GM12878 (cell line): ENCODE results near the gene MRPL12. TPM values are rescaled to one million over a fixed set of nuclear protein-coding genes. Genes with fewer than 3 reads are reported as not detected.

ENCODE experiments used
- ATAC-seq: fragments of 200-7000 bp; cut with Tn5 transposase; 3 replicates; pipeline ENCODE4 v1.9.1; 2020; ENCODE audit warnings: mild to moderate bottlenecking, moderate library complexity
- BruUV-seq: library from RNA; stranded (reverse); fragments of 400-500 nt; replicated peaks from 2 replicates; lab custom pipeline; 2021; lab: Mats Ljungman, UMichigan
- CTCF ChIA-PET: fragments of 300-600 bp; sonication (Branson Sonifier 250); formaldehyde crosslinking; extraction: SDS; loops from one replicate; lab custom pipeline; 2021; ENCODE audit warnings: inconsistent platforms; lab: Yijun Ruan, JAX
- POLR2A ChIA-PET: fragments of 350-600 bp; formaldehyde crosslinking; extraction: SDS; loops from one replicate; lab custom pipeline; 2021; ENCODE audit warnings: inconsistent platforms; lab: Charles Lee
- RAD21 ChIA-PET: fragments of 300-600 bp; sonication (Branson Sonifier 250); formaldehyde crosslinking; loops from one replicate; lab custom pipeline; 2023; ENCODE audit warnings: antibody characterized with exemption; ENCODE audit not compliant: unreplicated experiment; lab: Charles Lee
- SMC1A ChIA-PET: fragments of 300-600 bp; sonication (Branson Sonifier 250); formaldehyde crosslinking; loops from one replicate; lab custom pipeline; 2023; ENCODE audit not compliant: unreplicated experiment, uncharacterized antibody; lab: Charles Lee
- DNase-seq: peaks from one replicate; pipeline ENCODE4 v3.0.0-alpha.2; 2011; ENCODE audit warnings: low read depth, low spot score
- FAIRE-seq: peaks from 3 replicates; lab custom pipeline; 2011; peaks lifted over from hg19 to GRCh38; lab: Jason Lieb, UNC
- H2AFZ ChIP-seq: 2 replicates; pipeline ENCODE4 v1.6.0; 2011; ENCODE audit warnings: low read depth, low read length, control low read depth; ENCODE audit not compliant: control insufficient read depth
- H3K27ac ChIP-seq: 2 replicates; pipeline ENCODE4 v1.5.1; 2011; ENCODE audit warnings: control low read depth; ENCODE audit not compliant: control insufficient read depth, insufficient read depth
- H3K27me3 ChIP-seq, 2 experiments: replicated peaks in 1 of 2; 2 replicates each; pipeline versions ENCODE4 v1.6.0 to v1.6.1; 2011; ENCODE audit warnings: low read length in 1 of 2; ENCODE audit not compliant: control insufficient read depth in 2 of 2, insufficient read depth in 2 of 2
- H3K36me3 ChIP-seq, 2 experiments: 2 replicates each; pipeline ENCODE4 v1.5.1; 2011; ENCODE audit warnings: low read length in 1 of 2; ENCODE audit not compliant: control insufficient read depth in 2 of 2, insufficient read depth in 2 of 2
- H3K4me1 ChIP-seq: 2 replicates; pipeline ENCODE4 v1.6.1; 2011; ENCODE audit warnings: mild to moderate bottlenecking, low read length, moderate library complexity, mixed read lengths; ENCODE audit not compliant: control insufficient read depth, insufficient read depth
- H3K4me2 ChIP-seq: 2 replicates; pipeline ENCODE4 v1.6.0; 2011; ENCODE audit warnings: control low read depth; ENCODE audit not compliant: control insufficient read depth, insufficient read depth
- H3K4me3 ChIP-seq: fragments of 200-600 bp; sonication (generic); 2 replicates; pipeline ENCODE4 v1.5.1; 2016
- H3K79me2 ChIP-seq: 2 replicates; pipeline ENCODE4 v1.6.0; 2011; ENCODE audit warnings: low read length; ENCODE audit not compliant: control insufficient read depth, insufficient read depth
- H3K9ac ChIP-seq: 2 replicates; pipeline ENCODE4 v1.8.0; 2011; ENCODE audit warnings: low read length, control low read depth, mixed read lengths; ENCODE audit not compliant: control insufficient read depth, insufficient read depth
- H3K9me3 ChIP-seq: replicated peaks from 3 replicates; pipeline ENCODE4 v1.5.1; 2011; ENCODE audit warnings: mild to moderate bottlenecking, low read length; ENCODE audit not compliant: control insufficient read depth, insufficient read depth
- H4K20me1 ChIP-seq: 2 replicates; pipeline ENCODE4 v1.6.0; 2011; ENCODE audit not compliant: control insufficient read depth, insufficient read depth
- CHD2 ChIP-seq: IDR thresholded peaks from 2 replicates; pipeline ENCODE4 v1.6.1; 2011; ENCODE audit warnings: low read depth, low read length, improper control_type of control experiment, borderline replicate concordance
- HDGF ChIP-seq: fragments of 450-650 bp; IDR thresholded peaks from 2 replicates; pipeline ENCODE4 v1.6.1; 2016; ENCODE audit warnings: antibody characterized with exemption
- NRF1 ChIP-seq: conservative IDR thresholded peaks from 2 replicates; pipeline ENCODE4 v1.6.1; 2011; ENCODE audit warnings: mild to moderate bottlenecking, low read depth, low read length, improper control_type of control experiment
- PAX8 ChIP-seq: fragments of 450-650 bp; IDR thresholded peaks from 2 replicates; pipeline ENCODE4 v1.6.1; 2017; ENCODE audit warnings: mild to moderate bottlenecking, moderate library complexity
- POLR2AphosphoS5 ChIP-seq: IDR thresholded peaks from 2 replicates; pipeline ENCODE4 v1.6.1; 2011; ENCODE audit warnings: mild to moderate bottlenecking, low read length, inconsistent platforms
- SP1 ChIP-seq: IDR thresholded peaks from one replicate; pipeline ENCODE4 v1.6.1; 2011; ENCODE audit warnings: low read depth, low read length
- SPI1 ChIP-seq: IDR thresholded peaks from 2 replicates; pipeline ENCODE4 v1.6.1; 2011; ENCODE audit warnings: low read depth, mild to moderate bottlenecking, low read length, moderate library complexity, borderline replicate concordance; ENCODE audit not compliant: insufficient read depth
- SREBF2 ChIP-seq: IDR thresholded peaks from 2 replicates; pipeline ENCODE4 v1.6.1; 2012; ENCODE audit warnings: mild to moderate bottlenecking, low read length
- TARDBP ChIP-seq: IDR thresholded peaks from 2 replicates; pipeline ENCODE4 v1.6.1; 2016; ENCODE audit warnings: borderline replicate concordance
- ZZZ3 ChIP-seq: IDR thresholded peaks from 2 replicates; pipeline ENCODE4 v1.6.1; 2011; ENCODE audit warnings: low read depth; ENCODE audit not compliant: control insufficient read depth, insufficient read length
- WGBS: methylation state at CpG from one replicate; pipeline ENCODE4 v1.1.6; 2016; ENCODE audit warnings: low lambda C conversion rate; ENCODE audit not compliant: insufficient replicate concordance, insufficient coverage; ENCODE audit errors: missing lambda C conversion rate; 5-methylcytosine and 5-hydroxymethylcytosine counted together
- in situ Hi-C: fragments of 300-500 bp; cut with MboI; formaldehyde crosslinking; loops from 9 replicates; pipeline ENCODE4 v1.14.3; 2018; ENCODE audit warnings: mixed read lengths
- intact Hi-C: fragments of 100-400 bp; cut with micrococcal nuclease; formaldehyde crosslinking; loops from one replicate; pipeline ENCODE4 v1.14.2; 2022; ENCODE audit not compliant: unreplicated experiment
- polyA plus RNA-seq, 11 experiments: library from polyadenylated mRNA; depleted of rRNA in 4 of 11; unstranded in 6 of 11; stranded (reverse) in 5 of 11; fragments of >200 nt; fragmentation: Nextera tagmentation in 4 of 11; fragmentation: Illumina TruSeq in 1 of 11; extraction: Ambion mirVana in 4 of 11; extraction: Trizol in 1 of 11; gene quantifications; 1 replicate in 1 of 11; 2 replicates in 10 of 11; pipeline versions ENCODE4 v1.2.1 to v1.2.3, GENCODE V29; 2011 to 2016; ENCODE audit warnings: inconsistent platforms in 2 of 11, missing spikeins in 2 of 11, low read depth in 1 of 11
- total RNA-seq, 4 experiments: library from RNA; depleted of rRNA in 3 of 4; stranded (reverse); fragments of >200 nt in 3 of 4; fragmentation: Illumina TruSeq in 1 of 4; extraction: Trizol in 1 of 4; gene quantifications; 2 replicates each; pipeline versions ENCODE4 v1.2.1 to v1.2.3, GENCODE V29; 2013 to 2021
- TF ChIP-seq, protein P1 (sequence below): IDR thresholded peaks from 2 replicates; pipeline ENCODE4 v1.6.1; 2012; ENCODE audit warnings: low read length, inconsistent platforms
- TF ChIP-seq, protein P2 (sequence below): IDR thresholded peaks from 2 replicates; pipeline ENCODE4 v1.6.1; 2012; ENCODE audit warnings: mild to moderate bottlenecking, low read depth, low read length

Gene MRPL12
- total and polyA plus RNA-seq, 10 of the 15 experiments (the other 5 are each of a cell fraction or from before 2014, with no cell fraction given) = 1.3 to 269 (median 117) TPM

DNA sequence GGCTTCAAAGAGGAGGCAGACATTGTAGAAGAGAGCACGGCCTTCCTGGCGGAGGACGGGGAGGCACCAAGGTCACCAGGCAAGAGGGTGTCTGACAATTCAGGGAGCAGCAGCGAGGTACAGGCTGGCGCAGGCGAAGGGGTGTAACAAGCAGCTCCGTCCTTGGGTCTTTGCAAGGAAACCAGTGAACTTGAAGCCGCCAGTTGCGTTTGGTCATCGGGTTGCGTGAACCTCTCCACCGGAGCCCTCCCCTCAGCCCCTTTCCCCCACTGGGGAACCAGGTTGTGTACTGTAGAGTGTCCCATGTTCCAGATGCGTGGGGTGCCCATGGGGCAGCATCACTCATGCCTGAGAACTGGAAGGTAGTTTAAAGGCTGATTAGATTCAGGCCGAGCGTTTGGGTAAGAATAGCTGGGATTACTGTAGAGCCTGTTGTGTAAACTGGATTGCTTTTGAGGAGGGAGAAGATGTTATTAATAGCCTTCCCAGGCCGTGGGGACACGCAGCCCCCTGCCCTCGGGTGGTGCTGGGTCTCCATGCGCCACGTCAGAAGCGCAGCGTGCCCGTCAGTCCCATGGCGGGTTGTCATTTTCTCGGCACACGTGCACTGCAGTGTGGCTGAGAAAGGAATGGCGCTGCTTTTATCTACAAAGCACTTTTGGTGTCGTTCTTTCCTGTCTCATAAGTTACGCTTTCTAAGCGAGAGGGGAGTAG, 2.5 kb downstream of the MRPL12 start:
- Histone ChIP-seq H3K36me3 (peaks cover 15 to 30% of the 10 kb centered on the region in 2 experiments), H3K4me3 (no peak overlapping the region), H2AFZ (no peak overlapping the region), H3K27ac (no peak overlapping the region), H3K4me2 (no peak overlapping the region), H3K27me3 (no peaks in the 10 kb centered on the region), H3K79me2 (peaks cover 46% of the 10 kb centered on the region), H3K4me1 (peaks cover 14% of the 10 kb centered on the region), H3K9ac (no peak overlapping the region), H4K20me1 (0 out of 2 replicates have a peak, but pooled peaks cover 3% of the 10 kb centered on the region), H3K9me3 (no peaks in the 10 kb centered on the region)
- ChIA-PET CTCF (interaction anchor here (0.7 kb wide), 1 partner anchor 592 kb away, joined by 3 read pairs; no protein-coding TSS in a partner anchor), POLR2A (interaction anchor here (1.0 kb wide), 1 partner anchor 39 kb away, joined by 3 read pairs; the partner anchor contains the start of genes CCDC137 and OXLD1), SMC1A (interaction anchor here (1.1 kb wide), 1 partner anchor 21 kb away, joined by 3 read pairs; no protein-coding TSS in a partner anchor), RAD21 (no interaction called here)
- no peak for ATAC-seq
- in situ Hi-C loops = no loop called here
- no peak for DNase-seq
- 95% methylated on average over 30 of the region's 30 CpGs for WGBS
- BruUV-seq = no TSS peak
- TF ChIP-seq POLR2AphosphoS5 (peak; percentile 62; the same call in 1 of the 2 replicates), PAX8 (no peak)
- intact Hi-C loops = no loop called here
- FAIRE-seq = no peak

DNA sequence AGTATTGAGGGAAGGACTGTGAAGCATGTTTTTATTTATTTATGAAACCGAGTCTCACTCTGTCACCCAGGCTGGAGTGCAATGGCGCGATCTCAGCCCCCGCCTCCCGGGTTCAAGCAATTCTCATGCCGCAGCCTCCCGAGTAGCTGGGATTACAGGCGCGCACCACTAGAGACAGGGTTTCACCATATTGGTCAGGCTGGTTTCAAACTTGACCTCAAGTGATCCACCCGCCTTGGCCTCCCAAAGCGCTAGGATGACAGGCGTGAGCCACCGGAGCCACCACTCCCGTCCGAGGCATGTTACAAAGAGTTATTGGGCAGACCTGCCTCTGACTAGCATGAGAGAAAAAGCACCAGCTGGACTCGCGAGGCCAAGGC, 3.1 kb downstream of the MRPL12 start:
- Histone ChIP-seq H4K20me1 (0 out of 2 replicates have a peak, but pooled peaks cover 3% of the 10 kb centered on the region), H3K4me1 (peaks cover 18% of the 10 kb centered on the region), H3K27me3 (no peaks in the 10 kb centered on the region), H3K27ac (no peak overlapping the region), H3K4me3 (no peak overlapping the region), H3K9me3 (no peaks in the 10 kb centered on the region), H3K79me2 (peaks cover 46% of the 10 kb centered on the region), H3K36me3 (peaks cover 15 to 25% of the 10 kb centered on the region in 2 experiments), H3K4me2 (no peak overlapping the region), H2AFZ (no peak overlapping the region), H3K9ac (no peak overlapping the region)
- ATAC-seq (no peak), DNase-seq (no peak), FAIRE-seq (no peak)
- WGBS = over 99% methylated on average over 17 of the region's 17 CpGs
- CTCF ChIA-PET = no interaction called here
- RAD21 ChIA-PET = no interaction called here
- in situ Hi-C loops = no loop called here
- POLR2A ChIA-PET = no interaction called here
- SMC1A ChIA-PET = no interaction called here
- intact Hi-C loops = no loop called here
- BruUV-seq = no TSS peak
- TF ChIP-seq, protein P1, sequence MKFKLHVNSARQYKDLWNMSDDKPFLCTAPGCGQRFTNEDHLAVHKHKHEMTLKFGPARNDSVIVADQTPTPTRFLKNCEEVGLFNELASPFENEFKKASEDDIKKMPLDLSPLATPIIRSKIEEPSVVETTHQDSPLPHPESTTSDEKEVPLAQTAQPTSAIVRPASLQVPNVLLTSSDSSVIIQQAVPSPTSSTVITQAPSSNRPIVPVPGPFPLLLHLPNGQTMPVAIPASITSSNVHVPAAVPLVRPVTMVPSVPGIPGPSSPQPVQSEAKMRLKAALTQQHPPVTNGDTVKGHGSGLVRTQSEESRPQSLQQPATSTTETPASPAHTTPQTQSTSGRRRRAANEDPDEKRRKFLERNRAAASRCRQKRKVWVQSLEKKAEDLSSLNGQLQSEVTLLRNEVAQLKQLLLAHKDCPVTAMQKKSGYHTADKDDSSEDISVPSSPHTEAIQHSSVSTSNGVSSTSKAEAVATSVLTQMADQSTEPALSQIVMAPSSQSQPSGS = no peak
- TF ChIP-seq, protein P2, sequence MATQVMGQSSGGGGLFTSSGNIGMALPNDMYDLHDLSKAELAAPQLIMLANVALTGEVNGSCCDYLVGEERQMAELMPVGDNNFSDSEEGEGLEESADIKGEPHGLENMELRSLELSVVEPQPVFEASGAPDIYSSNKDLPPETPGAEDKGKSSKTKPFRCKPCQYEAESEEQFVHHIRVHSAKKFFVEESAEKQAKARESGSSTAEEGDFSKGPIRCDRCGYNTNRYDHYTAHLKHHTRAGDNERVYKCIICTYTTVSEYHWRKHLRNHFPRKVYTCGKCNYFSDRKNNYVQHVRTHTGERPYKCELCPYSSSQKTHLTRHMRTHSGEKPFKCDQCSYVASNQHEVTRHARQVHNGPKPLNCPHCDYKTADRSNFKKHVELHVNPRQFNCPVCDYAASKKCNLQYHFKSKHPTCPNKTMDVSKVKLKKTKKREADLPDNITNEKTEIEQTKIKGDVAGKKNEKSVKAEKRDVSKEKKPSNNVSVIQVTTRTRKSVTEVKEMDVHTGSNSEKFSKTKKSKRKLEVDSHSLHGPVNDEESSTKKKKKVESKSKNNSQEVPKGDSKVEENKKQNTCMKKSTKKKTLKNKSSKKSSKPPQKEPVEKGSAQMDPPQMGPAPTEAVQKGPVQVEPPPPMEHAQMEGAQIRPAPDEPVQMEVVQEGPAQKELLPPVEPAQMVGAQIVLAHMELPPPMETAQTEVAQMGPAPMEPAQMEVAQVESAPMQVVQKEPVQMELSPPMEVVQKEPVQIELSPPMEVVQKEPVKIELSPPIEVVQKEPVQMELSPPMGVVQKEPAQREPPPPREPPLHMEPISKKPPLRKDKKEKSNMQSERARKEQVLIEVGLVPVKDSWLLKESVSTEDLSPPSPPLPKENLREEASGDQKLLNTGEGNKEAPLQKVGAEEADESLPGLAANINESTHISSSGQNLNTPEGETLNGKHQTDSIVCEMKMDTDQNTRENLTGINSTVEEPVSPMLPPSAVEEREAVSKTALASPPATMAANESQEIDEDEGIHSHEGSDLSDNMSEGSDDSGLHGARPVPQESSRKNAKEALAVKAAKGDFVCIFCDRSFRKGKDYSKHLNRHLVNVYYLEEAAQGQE = no peak
- no peak for TF ChIP-seq TARDBP
- no peak for TF ChIP-seq HDGF
- TF ChIP-seq SPI1 = no peak
- TF ChIP-seq SREBF2 = no peak
- TF ChIP-seq SP1 = no peak
- TF ChIP-seq NRF1 = no peak
- TF ChIP-seq CHD2 = no peak
- no peak for TF ChIP-seq ZZZ3
